K562 (cell line): ENCODE data around the gene AGBL1. TPM values are rescaled to one million over a fixed set of nuclear protein-coding genes. Genes with fewer than 3 reads are reported as not detected.

Source experiments
- ATAC-seq: fragments of 200-7000 bp; cut with Tn5 transposase; 3 replicates; pipeline ENCODE4 v1.9.1; 2020; ENCODE audit warnings: moderate library complexity
- BruUV-seq: library from RNA; stranded (reverse); fragments of 400-500 nt; replicated peaks from 2 replicates; lab custom pipeline; 2021; lab: Mats Ljungman, UMichigan
- CTCF ChIA-PET: fragments of 300-600 bp; formaldehyde crosslinking; extraction: SDS; loops from one replicate; lab custom pipeline; 2021; ENCODE audit warnings: low intra/inter-chr PET ratio; lab: Yijun Ruan, JAX
- POLR2A ChIA-PET: fragments of 300-600, 350-650 bp; sonication (Branson Sonifier 250); formaldehyde crosslinking; extraction: SDS; loops from one replicate; lab custom pipeline; 2021; ENCODE audit warnings: antibody characterized with exemption, inconsistent platforms; lab: Yijun Ruan, JAX
- DNase-seq, 4 experiments: peaks; one replicate each; pipeline versions ENCODE4 v3.0.0 to v3.0.0-alpha.2; 2011 to 2018; ENCODE audit warnings: low spot score in 3 of 4, mixed read lengths in 3 of 4; ENCODE audit errors: extremely low read depth in 1 of 4
- FAIRE-seq: peaks from 2 replicates; lab custom pipeline; 2011; peaks lifted over from hg19 to GRCh38; lab: Jason Lieb, UNC
- H2AFZ ChIP-seq: 2 replicates; pipeline ENCODE4 v1.6.0; 2011; ENCODE audit warnings: low read depth, low read length, control low read depth, inconsistent platforms
- H3K27ac ChIP-seq: fragments of 200-600 bp; 3 replicates; pipeline ENCODE4 v1.8.0; 2011; ENCODE audit warnings: low read depth, mild to moderate bottlenecking, control low read depth, inconsistent platforms, low read length, moderate library complexity, mixed read lengths; ENCODE audit errors: extremely low read depth
- H3K27me3 ChIP-seq, 2 experiments: fragments of 300-600 bp in 1 of 2; 2 replicates in 1 of 2; 3 replicates in 1 of 2; pipeline versions ENCODE4 v1.6.0 to v1.8.0; 2011; ENCODE audit warnings: inconsistent platforms in 2 of 2, low read length in 2 of 2, mild to moderate bottlenecking in 1 of 2, mixed read lengths in 1 of 2, moderate library complexity in 1 of 2; ENCODE audit not compliant: control insufficient read depth in 2 of 2, insufficient read depth in 2 of 2
- H3K36me3 ChIP-seq: fragments of 300-600 bp; 3 replicates; pipeline ENCODE4 v1.8.0; 2011; ENCODE audit warnings: mild to moderate bottlenecking, low read length, inconsistent platforms; ENCODE audit not compliant: control insufficient read depth, insufficient read depth
- H3K4me1 ChIP-seq, 2 experiments: fragments of 200-600 bp in 1 of 2; replicated peaks in 1 of 2; 2 replicates in 1 of 2; 3 replicates in 1 of 2; pipeline versions ENCODE4 v1.5.1 to v1.8.0; 2011; ENCODE audit warnings: inconsistent platforms in 2 of 2, low read length in 2 of 2, mild to moderate bottlenecking in 1 of 2, mixed read lengths in 1 of 2, moderate library complexity in 1 of 2; ENCODE audit not compliant: control insufficient read depth in 2 of 2, insufficient read depth in 2 of 2
- H3K4me2 ChIP-seq: 2 replicates; pipeline ENCODE4 v1.6.1; 2011; ENCODE audit warnings: low read length, control low read depth, inconsistent platforms, mixed read lengths; ENCODE audit not compliant: insufficient read depth
- H3K4me3 ChIP-seq: fragments of 200-600 bp; sonication (generic), shearing (Covaris generic); 2 replicates; pipeline ENCODE4 v1.5.1; 2016; ENCODE audit warnings: control low read depth, inconsistent platforms
- H3K79me2 ChIP-seq: fragments of 200-600 bp; 3 replicates; pipeline ENCODE4 v1.8.0; 2011; ENCODE audit warnings: low read length, inconsistent platforms; ENCODE audit not compliant: control insufficient read depth, insufficient read depth
- H3K9ac ChIP-seq, 2 experiments: 2 replicates each; pipeline versions ENCODE4 v1.6.0 to v1.6.1; 2011; ENCODE audit warnings: low read depth in 2 of 2, low read length in 2 of 2, control low read depth in 1 of 2, inconsistent platforms in 1 of 2, mild to moderate bottlenecking in 1 of 2, mixed read lengths in 1 of 2; ENCODE audit not compliant: insufficient read depth in 1 of 2
- H3K9me1 ChIP-seq: one replicate; pipeline ENCODE4 v1.6.0; 2011; ENCODE audit warnings: inconsistent platforms, mild to moderate bottlenecking, low read length, moderate library complexity; ENCODE audit not compliant: control insufficient read depth, insufficient read depth
- H3K9me3 ChIP-seq: replicated peaks from 2 replicates; pipeline ENCODE4 v1.5.1; 2011; ENCODE audit warnings: low read depth, low read length, inconsistent platforms; ENCODE audit not compliant: control insufficient read depth, insufficient read depth
- H4K20me1 ChIP-seq: replicated peaks from 2 replicates; pipeline ENCODE4 v1.6.1; 2011; ENCODE audit warnings: low read length, inconsistent platforms, mixed read lengths; ENCODE audit not compliant: control insufficient read depth, insufficient read depth
- ADNP ChIP-seq: fragments of 200-800 bp; sonication (Bioruptor generic); IDR thresholded peaks from 2 replicates; pipeline ENCODE4 v1.6.1; 2016; ENCODE audit warnings: missing genetic modification characterization, missing compliant biosample characterization
- GTF2B ChIP-seq: IDR thresholded peaks from 2 replicates; pipeline ENCODE4 v1.6.1; 2011; ENCODE audit not compliant: insufficient read length; ENCODE audit errors: extremely low read depth
- HEY1 ChIP-seq: fragments of 250-450 bp; sonication (Bioruptor Pico); IDR thresholded peaks from 2 replicates; pipeline ENCODE4 v1.5.0; 2020; ENCODE audit warnings: mild to moderate bottlenecking, moderate library complexity, borderline replicate concordance
- HNRNPLL ChIP-seq: fragments of 200-400 bp; formaldehyde crosslinking; IDR thresholded peaks from 2 replicates; pipeline ENCODE4 v1.6.1; 2017; ENCODE audit warnings: low read length, low read depth, mild to moderate bottlenecking; ENCODE audit not compliant: poor library complexity, severe bottlenecking
- MTA2 ChIP-seq: fragments of 450-650 bp; IDR thresholded peaks from 2 replicates; pipeline ENCODE4 v1.6.1; 2016; ENCODE audit warnings: low read depth
- NCOA1 ChIP-seq: fragments of 450-650 bp; IDR thresholded peaks from 2 replicates; pipeline ENCODE4 v1.6.1; 2016; ENCODE audit warnings: low read depth
- NFRKB ChIP-seq: fragments of 450-650 bp; IDR thresholded peaks from 2 replicates; pipeline ENCODE4 v1.6.1; 2016; ENCODE audit warnings: low read depth
- NR2C1 ChIP-seq, 2 experiments: fragments of 450-650 bp; IDR thresholded peaks; 2 replicates each; pipeline ENCODE4 v1.6.1; 2017; ENCODE audit warnings: mild to moderate bottlenecking in 2 of 2, antibody characterized with exemption in 1 of 2, inconsistent platforms in 1 of 2, missing compliant biosample characterization in 1 of 2, missing genetic modification characterization in 1 of 2
- TBL1XR1 ChIP-seq, 2 experiments: IDR thresholded peaks; 2 replicates each; pipeline ENCODE4 v1.6.1; 2012; ENCODE audit warnings: improper control_type of control experiment in 2 of 2, low read length in 2 of 2, mild to moderate bottlenecking in 1 of 2
- ZKSCAN8 ChIP-seq: fragments of 200-800 bp; sonication (Bioruptor generic); IDR thresholded peaks from 2 replicates; pipeline ENCODE4 v1.6.1; 2016; ENCODE audit warnings: missing genetic modification characterization, missing compliant biosample characterization
- ZNF175 ChIP-seq: fragments of 200-800 bp; sonication (Bioruptor generic); IDR thresholded peaks from 2 replicates; pipeline ENCODE4 v1.6.1; 2016; ENCODE audit warnings: low read depth, mild to moderate bottlenecking, missing genetic modification characterization, missing compliant biosample characterization
- ZNF699 ChIP-seq: fragments of 250-450 bp; sonication (Bioruptor Pico); IDR thresholded peaks from 2 replicates; pipeline ENCODE4 v1.8.0; 2021; ENCODE audit warnings: mild to moderate bottlenecking, moderate library complexity; ENCODE audit not compliant: insufficient replicate concordance
- WGBS: fragments of 100-300 bp; shearing (Covaris generic); methylation state at CpG from one replicate; pipeline ENCODE4 v1.1.6; 2016; ENCODE audit warnings: low coverage, mixed read lengths; ENCODE audit not compliant: insufficient coverage; ENCODE audit errors: missing lambda C conversion rate; 5-methylcytosine and 5-hydroxymethylcytosine counted together
- in situ Hi-C: fragments of 300-500 bp; cut with MboI; formaldehyde crosslinking; loops from 4 replicates; pipeline ENCODE4 v1.15.0; 2018; ENCODE audit warnings: inconsistent platforms, mixed read lengths
- intact Hi-C: fragments of 100-400 bp; cut with micrococcal nuclease; formaldehyde crosslinking; loops from 2 replicates; pipeline ENCODE4 v1.14.2; 2022
- polyA plus RNA-seq, 8 experiments: library from polyadenylated mRNA; depleted of rRNA in 4 of 8; stranded (reverse) in 5 of 8; unstranded in 3 of 8; fragments of >200 nt; fragmentation: Nextera tagmentation in 2 of 8; fragmentation: Illumina TruSeq in 1 of 8; extraction: Ambion mirVana in 2 of 8; extraction: Trizol in 1 of 8; gene quantifications; 2 replicates each; pipeline versions ENCODE4 v1.2.1 to v1.2.3, GENCODE V29; 2011 to 2014; ENCODE audit warnings: inconsistent platforms in 1 of 8, missing spikeins in 1 of 8
- total RNA-seq, 7 experiments: library from RNA; depleted of rRNA in 6 of 7; stranded (reverse); fragments of >200 nt in 6 of 7; fragmentation: Illumina TruSeq in 2 of 7; extraction: Trizol in 2 of 7; gene quantifications; 2 replicates each; pipeline versions ENCODE4 v1.2.1 to v1.2.3, GENCODE V29; 2011 to 2021; ENCODE audit warnings: low replicate concordance in 1 of 7
- TF ChIP-seq, protein P1 (sequence below): fragments of 450-650 bp; IDR thresholded peaks from 2 replicates; pipeline ENCODE4 v1.6.1; 2018; ENCODE audit warnings: mild to moderate bottlenecking, low read depth; ENCODE audit not compliant: partially characterized antibody

AGBL1 gene
- total and polyA plus RNA-seq, 9 of the 15 experiments (the other 6 are each of a cell fraction or from before 2014, with no cell fraction given) = not detected

GRCh38 chr15:86610038-86610437 lies 530.4 kb downstream of the AGBL1 start:
- 0% methylated on average over 2 of the region's 2 CpGs for WGBS
- Histone ChIP-seq H3K27ac (no peak overlapping the region), H3K9me3 (no peaks in the 10 kb centered on the region), H4K20me1 (no peaks in the 10 kb centered on the region), H3K27me3 (no peaks in the 10 kb centered on the region), H3K79me2 (no peaks in the 10 kb centered on the region), H3K4me3 (no peak overlapping the region), H3K36me3 (no peaks in the 10 kb centered on the region), H2AFZ (no peak overlapping the region), H3K9ac (no peak overlapping the region), H3K9me1 (no peaks in the 10 kb centered on the region), H3K4me1 (no peaks in the 10 kb centered on the region), H3K4me2 (no peak overlapping the region)
- no peak for ATAC-seq
- no peak for DNase-seq
- FAIRE-seq = no peak
- POLR2A ChIA-PET = no interaction called here
- no TSS peak for BruUV-seq
- CTCF ChIA-PET = no interaction called here
- in situ Hi-C loops = no loop called here
- intact Hi-C loops = no loop called here
- TF ChIP-seq TBL1XR1 (IDR thresholded peaks at IDR 0.05; ENCODE audit: low read length in 2 of 2) (no peak), ZNF175 (CRISPR knock-in tag) (no peak), ZKSCAN8 (no peak), NCOA1 (no peak)

- Histone ChIP-seq H3K27me3 (no peaks in the 10 kb centered on the region), H3K9me1 (no peaks in the 10 kb centered on the region), H3K27ac (no peak overlapping the region), H3K4me2 (no peak overlapping the region), H2AFZ (no peak overlapping the region), H3K79me2 (no peaks in the 10 kb centered on the region), H3K9ac (no peak overlapping the region), H3K9me3 (no peaks in the 10 kb centered on the region), H3K36me3 (no peaks in the 10 kb centered on the region), H4K20me1 (no peaks in the 10 kb centered on the region), H3K4me1 (no peaks in the 10 kb centered on the region), H3K4me3 (no peak overlapping the region)
- WGBS = 2% methylated on average over 2 of the region's 2 CpGs
- intact Hi-C loops (no loop called here), in situ Hi-C loops (no loop called here)
- BruUV-seq = no TSS peak
- CTCF ChIA-PET = no interaction called here
- ATAC-seq (no peak), FAIRE-seq (no peak), DNase-seq (no peak)
- POLR2A ChIA-PET = no interaction called here
- TF ChIP-seq NFRKB (no peak), ADNP (tag) (no peak), HEY1 (CRISPR knock-in tag) (no peak), NR2C1 (IDR thresholded peaks at IDR 0.05) (no peak), NR2C1 (tag; IDR thresholded peaks at IDR 0.05) (no peak), GTF2B (no peak), HNRNPLL (no peak), ZNF699 (CRISPR knock-in tag) (no peak), MTA2 (no peak)
- TF ChIP-seq, protein P1, sequence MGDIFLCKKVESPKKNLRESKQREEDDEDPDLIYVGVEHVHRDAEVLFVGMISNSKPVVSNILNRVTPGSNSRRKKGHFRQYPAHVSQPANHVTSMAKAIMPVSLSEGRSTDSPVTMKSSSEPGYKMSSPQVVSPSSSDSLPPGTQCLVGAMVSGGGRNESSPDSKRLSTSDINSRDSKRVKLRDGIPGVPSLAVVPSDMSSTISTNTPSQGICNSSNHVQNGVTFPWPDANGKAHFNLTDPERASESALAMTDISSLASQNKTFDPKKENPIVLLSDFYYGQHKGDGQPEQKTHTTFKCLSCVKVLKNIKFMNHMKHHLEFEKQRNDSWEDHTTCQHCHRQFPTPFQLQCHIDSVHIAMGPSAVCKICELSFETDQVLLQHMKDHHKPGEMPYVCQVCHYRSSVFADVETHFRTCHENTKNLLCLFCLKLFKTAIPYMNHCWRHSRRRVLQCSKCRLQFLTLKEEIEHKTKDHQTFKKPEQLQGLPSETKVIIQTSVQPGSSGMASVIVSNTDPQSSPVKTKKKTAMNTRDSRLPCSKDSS = no peak
Observed at GRCh38 chr15:86611417-86612040, 531.9 kb downstream of the AGBL1 start.
